ENCODE results near the gene POLG.

Gene POLG

GRCh38 chr15:89369341-89369947 is 34.8 kb upstream of the POLG start:
- no peak overlapping the region for H3K27ac ChIP-seq (ENCODE audit: low read depth, low read length)
- H3K9me3 ChIP-seq (ENCODE audit: control insufficient read depth in 1 of 2, low read length in 2 of 2): no peaks in the 10 kb centered on the region
- no peaks in the 10 kb centered on the region for H3K36me3 ChIP-seq (ENCODE audit: control insufficient read depth in 1 of 2, insufficient read depth in 2 of 2, low read length in 2 of 2)
- no peak overlapping the region for H3K9ac ChIP-seq (ENCODE audit: low read depth in 1 of 2, low read length in 2 of 2)
- peaks cover 0 to 13% of the 10 kb centered on the region in 2 donors for H3K4me1 ChIP-seq (ENCODE audit: control insufficient read depth in 1 of 2, insufficient read depth in 2 of 2, low read length in 2 of 2)
- H3K4me3 ChIP-seq (ENCODE audit: low read depth in 1 of 2, low read length in 2 of 2): no peak overlapping the region
- H3K27me3 ChIP-seq (ENCODE audit: control insufficient read depth in 1 of 2, insufficient read depth in 2 of 2, low read length in 2 of 2): peaks cover 91 to 98% of the 10 kb centered on the region in 2 donors

DNA sequence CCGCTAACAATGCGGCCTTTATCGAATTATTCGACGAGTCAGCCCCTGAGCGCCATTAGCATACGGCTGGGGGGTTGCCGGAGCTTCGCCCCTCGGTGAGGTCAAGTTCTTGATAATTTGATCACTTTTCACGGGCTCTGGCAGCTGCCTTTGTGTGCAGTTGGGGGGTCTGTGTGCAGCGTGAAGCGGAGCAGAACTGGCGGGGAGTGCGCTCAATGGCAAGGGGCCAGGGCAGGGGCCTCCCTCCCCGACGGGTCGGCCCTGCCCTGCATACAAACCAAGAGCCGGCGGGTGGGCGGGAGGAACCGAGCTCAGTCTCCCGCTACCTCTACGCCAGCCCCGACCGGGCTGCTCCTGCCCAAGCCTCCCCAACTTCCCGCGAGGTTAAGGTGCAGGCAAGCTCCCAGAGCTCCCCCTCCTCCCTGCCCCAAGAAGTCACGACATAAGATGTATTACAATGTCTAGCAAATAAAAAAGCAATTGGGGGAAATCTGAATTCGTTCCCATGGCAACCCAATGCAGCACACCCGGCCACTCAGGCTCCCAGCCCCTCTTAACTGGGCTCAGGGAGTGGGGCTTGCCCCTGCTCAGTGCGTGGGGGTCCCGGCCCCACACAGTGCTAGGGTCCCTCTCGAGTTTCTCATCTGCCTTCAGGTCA is 34.1 kb upstream of the POLG start:
- Histone ChIP-seq H3K9ac (ENCODE audit: low read depth in 1 of 2, low read length in 2 of 2) (no peak overlapping the region), H3K4me3 (ENCODE audit: low read depth in 1 of 2, low read length in 2 of 2) (no peak overlapping the region), H3K9me3 (ENCODE audit: control insufficient read depth in 1 of 2, low read length in 2 of 2) (no peaks in the 10 kb centered on the region), H3K27ac (ENCODE audit: low read depth, low read length) (no peak overlapping the region), H3K36me3 (ENCODE audit: control insufficient read depth in 1 of 2, insufficient read depth in 2 of 2, low read length in 2 of 2) (no peaks in the 10 kb centered on the region), H3K4me1 (ENCODE audit: control insufficient read depth in 1 of 2, insufficient read depth in 2 of 2, low read length in 2 of 2) (peaks cover 0 to 13% of the 10 kb centered on the region in 2 donors), H3K27me3 (ENCODE audit: control insufficient read depth in 1 of 2, insufficient read depth in 2 of 2, low read length in 2 of 2) (peaks cover 91 to 98% of the 10 kb centered on the region in 2 donors)

- Histone ChIP-seq H3K27ac (ENCODE audit: low read depth, low read length) (no peak overlapping the region), H3K4me3 (ENCODE audit: low read depth in 1 of 2, low read length in 2 of 2) (peak overlapping the region in 1 of 2 donors; percentile 15), H3K4me1 (ENCODE audit: control insufficient read depth in 1 of 2, insufficient read depth in 2 of 2, low read length in 2 of 2) (peaks cover 0 to 13% of the 10 kb centered on the region in 2 donors), H3K9me3 (ENCODE audit: control insufficient read depth in 1 of 2, low read length in 2 of 2) (no peaks in the 10 kb centered on the region), H3K9ac (ENCODE audit: low read depth in 1 of 2, low read length in 2 of 2) (no peak overlapping the region), H3K36me3 (ENCODE audit: control insufficient read depth in 1 of 2, insufficient read depth in 2 of 2, low read length in 2 of 2) (no peaks in the 10 kb centered on the region), H3K27me3 (ENCODE audit: control insufficient read depth in 1 of 2, insufficient read depth in 2 of 2, low read length in 2 of 2) (peaks cover 92 to 98% of the 10 kb centered on the region in 2 donors)
Observed at GRCh38 chr15:89367485-89368451, 33.1 kb upstream of the POLG start.

GRCh38 chr15:89366656-89367393 is 32.2 kb upstream of the POLG start:
- Histone ChIP-seq H3K9me3 (ENCODE audit: control insufficient read depth in 1 of 2, low read length in 2 of 2) (no peaks in the 10 kb centered on the region), H3K36me3 (ENCODE audit: control insufficient read depth in 1 of 2, insufficient read depth in 2 of 2, low read length in 2 of 2) (no peaks in the 10 kb centered on the region), H3K27ac (ENCODE audit: low read depth, low read length) (no peak overlapping the region), H3K27me3 (ENCODE audit: control insufficient read depth in 1 of 2, insufficient read depth in 2 of 2, low read length in 2 of 2) (peaks cover 91 to 96% of the 10 kb centered on the region in 2 donors), H3K9ac (ENCODE audit: low read depth in 1 of 2, low read length in 2 of 2) (no peak overlapping the region), H3K4me1 (ENCODE audit: control insufficient read depth in 1 of 2, insufficient read depth in 2 of 2, low read length in 2 of 2) (peaks cover 0 to 13% of the 10 kb centered on the region in 2 donors), H3K4me3 (ENCODE audit: low read depth in 1 of 2, low read length in 2 of 2) (peak overlapping the region in 1 of 2 donors; percentile 15)

- Histone ChIP-seq H3K36me3 (ENCODE audit: control insufficient read depth in 1 of 2, insufficient read depth in 2 of 2, low read length in 2 of 2) (no peaks in the 10 kb centered on the region), H3K9ac (ENCODE audit: low read depth in 1 of 2, low read length in 2 of 2) (no peak overlapping the region), H3K27ac (ENCODE audit: low read depth, low read length) (no peak overlapping the region), H3K27me3 (ENCODE audit: control insufficient read depth in 1 of 2, insufficient read depth in 2 of 2, low read length in 2 of 2) (peaks cover 93 to 95% of the 10 kb centered on the region in 2 donors), H3K9me3 (ENCODE audit: control insufficient read depth in 1 of 2, low read length in 2 of 2) (no peaks in the 10 kb centered on the region), H3K4me3 (ENCODE audit: low read depth in 1 of 2, low read length in 2 of 2) (no peak overlapping the region), H3K4me1 (ENCODE audit: control insufficient read depth in 1 of 2, insufficient read depth in 2 of 2, low read length in 2 of 2) (peaks cover 0 to 6% of the 10 kb centered on the region in 2 donors)
Observed at GRCh38 chr15:89365462-89366065, 30.9 kb upstream of the POLG start.

DNA sequence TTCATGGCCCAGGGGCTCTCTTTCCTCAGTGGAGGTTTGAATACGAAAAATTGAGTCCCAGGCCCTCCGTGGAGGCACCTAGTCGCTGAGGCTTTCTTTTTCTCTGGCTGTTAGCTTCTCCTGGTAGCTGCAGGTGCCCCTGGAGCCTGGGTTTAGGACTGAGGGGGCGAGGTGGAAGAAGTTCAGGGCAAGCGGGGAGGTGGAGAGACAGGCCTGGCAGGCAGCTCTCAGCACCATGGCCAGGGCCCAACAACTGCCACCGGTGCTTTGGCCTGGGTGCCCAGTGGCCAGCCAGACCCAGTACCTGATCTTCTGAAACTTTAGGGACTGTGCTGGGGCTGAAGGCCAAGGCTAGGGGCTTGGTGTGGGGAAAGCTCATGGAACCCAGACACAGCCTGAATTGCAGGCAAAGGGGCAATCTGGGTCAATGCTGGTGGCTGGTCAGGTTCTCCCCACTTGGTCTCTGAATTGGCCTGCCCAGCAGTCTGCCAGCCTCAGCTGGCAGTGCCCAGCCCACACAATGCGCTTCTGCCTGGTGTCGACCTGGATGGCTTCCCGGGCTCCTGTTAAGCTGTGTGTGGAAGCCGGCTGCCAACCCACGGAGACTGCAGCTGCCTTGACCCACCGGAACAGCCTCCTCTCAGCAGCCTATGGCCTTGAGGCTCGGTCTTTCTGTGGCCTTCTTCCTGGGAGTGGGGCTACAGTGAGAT is 30.3 kb upstream of the POLG start:
- Histone ChIP-seq H3K4me1 (ENCODE audit: control insufficient read depth in 1 of 2, insufficient read depth in 2 of 2, low read length in 2 of 2) (peaks cover 0 to 6% of the 10 kb centered on the region in 2 donors), H3K27me3 (ENCODE audit: control insufficient read depth in 1 of 2, insufficient read depth in 2 of 2, low read length in 2 of 2) (peaks cover 93 to 95% of the 10 kb centered on the region in 2 donors), H3K36me3 (ENCODE audit: control insufficient read depth in 1 of 2, insufficient read depth in 2 of 2, low read length in 2 of 2) (no peaks in the 10 kb centered on the region), H3K27ac (ENCODE audit: low read depth, low read length) (no peak overlapping the region), H3K4me3 (ENCODE audit: low read depth in 1 of 2, low read length in 2 of 2) (no peak overlapping the region), H3K9me3 (ENCODE audit: control insufficient read depth in 1 of 2, low read length in 2 of 2) (no peaks in the 10 kb centered on the region), H3K9ac (ENCODE audit: low read depth in 1 of 2, low read length in 2 of 2) (no peak overlapping the region)

GRCh38 chr15:89364341-89364740 is 29.7 kb upstream of the POLG start:
- Histone ChIP-seq H3K4me1 (ENCODE audit: control insufficient read depth in 1 of 2, insufficient read depth in 2 of 2, low read length in 2 of 2) (peaks cover under 1 to 6% of the 10 kb centered on the region in 2 donors), H3K4me3 (ENCODE audit: low read depth in 1 of 2, low read length in 2 of 2) (no peak overlapping the region), H3K27ac (ENCODE audit: low read depth, low read length) (no peak overlapping the region), H3K27me3 (ENCODE audit: control insufficient read depth in 1 of 2, insufficient read depth in 2 of 2, low read length in 2 of 2) (peaks cover 93 to 95% of the 10 kb centered on the region in 2 donors), H3K36me3 (ENCODE audit: control insufficient read depth in 1 of 2, insufficient read depth in 2 of 2, low read length in 2 of 2) (no peaks in the 10 kb centered on the region), H3K9ac (ENCODE audit: low read depth in 1 of 2, low read length in 2 of 2) (no peak overlapping the region), H3K9me3 (ENCODE audit: control insufficient read depth in 1 of 2, low read length in 2 of 2) (no peaks in the 10 kb centered on the region)

- Histone ChIP-seq H3K27ac (ENCODE audit: low read depth, low read length) (no peak overlapping the region), H3K4me3 (ENCODE audit: low read depth in 1 of 2, low read length in 2 of 2) (no peak overlapping the region), H3K9me3 (ENCODE audit: control insufficient read depth in 1 of 2, low read length in 2 of 2) (no peaks in the 10 kb centered on the region)
Observed at GRCh38 chr15:89363770-89364169, 29.1 kb upstream of the POLG start.

GRCh38 chr15:89363133-89363532 is 28.5 kb upstream of the POLG start:
- peaks cover 92% of the 10 kb centered on the region in 2 donors for H3K27me3 ChIP-seq (ENCODE audit: control insufficient read depth in 1 of 2, insufficient read depth in 2 of 2, low read length in 2 of 2)
- H3K27ac ChIP-seq (ENCODE audit: low read depth, low read length): no peak overlapping the region
- no peaks in the 10 kb centered on the region for H3K36me3 ChIP-seq (ENCODE audit: control insufficient read depth in 1 of 2, insufficient read depth in 2 of 2, low read length in 2 of 2)
- peaks cover 6 to 11% of the 10 kb centered on the region in 2 donors for H3K4me1 ChIP-seq (ENCODE audit: control insufficient read depth in 1 of 2, insufficient read depth in 2 of 2, low read length in 2 of 2)
- no peak overlapping the region for H3K4me3 ChIP-seq (ENCODE audit: low read depth in 1 of 2, low read length in 2 of 2)
- no peak overlapping the region for H3K9ac ChIP-seq (ENCODE audit: low read depth in 1 of 2, low read length in 2 of 2)
- no peaks in the 10 kb centered on the region for H3K9me3 ChIP-seq (ENCODE audit: control insufficient read depth in 1 of 2, low read length in 2 of 2)

More at GRCh38 chr15:89363770-89364169, 29.1 kb upstream of the POLG start:
- H3K4me1 ChIP-seq (ENCODE audit: control insufficient read depth in 1 of 2, insufficient read depth in 2 of 2, low read length in 2 of 2): peaks cover 6% of the 10 kb centered on the region in 2 donors
- no peaks in the 10 kb centered on the region for H3K36me3 ChIP-seq (ENCODE audit: control insufficient read depth in 1 of 2, insufficient read depth in 2 of 2, low read length in 2 of 2)
- H3K9ac ChIP-seq (ENCODE audit: low read depth in 1 of 2, low read length in 2 of 2): no peak overlapping the region
- peaks cover 91 to 95% of the 10 kb centered on the region in 2 donors for H3K27me3 ChIP-seq (ENCODE audit: control insufficient read depth in 1 of 2, insufficient read depth in 2 of 2, low read length in 2 of 2)

Measured in duodenal mucosa (tissue), 2 donors.